Measurements from ENCODE around the gene PPFIBP1. TPM values are rescaled to one million over a fixed set of nuclear protein-coding genes. Genes with fewer than 3 reads are reported as not detected.

PPFIBP1 gene
- total and polyA plus RNA-seq, 2 of the 8 experiments (the other 6 are each of a cell fraction or from before 2014, with no cell fraction given) = 7.7 to 31.3 TPM

DNA sequence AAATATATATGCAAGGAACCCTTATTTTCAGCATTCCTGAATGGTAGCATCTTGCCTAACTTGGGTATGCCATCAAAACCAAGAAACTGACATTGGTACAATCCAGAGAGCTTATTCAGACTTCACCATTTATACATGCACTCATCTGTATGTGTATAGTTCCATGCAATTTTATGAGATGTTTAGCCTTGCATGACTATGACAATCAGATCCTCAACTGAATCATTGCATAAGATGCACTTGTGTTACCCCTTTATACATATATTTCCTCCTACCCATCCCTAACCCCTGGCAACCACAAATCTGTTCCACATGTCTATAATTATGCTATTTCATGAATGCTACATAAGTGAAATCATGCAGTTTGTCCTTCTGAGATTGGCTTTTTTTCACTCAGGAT, 37.0 kb upstream of the PPFIBP1 start (continued):
- TF ChIP-seq SRF (IDR thresholded peaks at IDR 0.05; ENCODE audit: low read depth, low read length) (no peak), CBX5 (IDR thresholded peaks at IDR 0.05; ENCODE audit: low read depth, low read length) (no peak), SAP30 (IDR thresholded peaks at IDR 0.05; ENCODE audit: insufficient read depth, insufficient replicate concordance, low read length) (no peak), SIRT6 (IDR thresholded peaks at IDR 0.05; ENCODE audit: low read length) (no peak), CEBPB (IDR thresholded peaks at IDR 0.05; ENCODE audit: low read depth, low read length) (no peak), HDAC2 (IDR thresholded peaks at IDR 0.05; ENCODE audit: borderline replicate concordance in 1 of 2, low read depth in 2 of 2, low read length in 2 of 2) (no peak), CTCF (IDR thresholded peaks at IDR 0.05; ENCODE audit: control extremely low read depth in 1 of 3, insufficient read depth in 1 of 3, low read depth in 1 of 3, low read length in 3 of 3) (no peak), RNF2 (IDR thresholded peaks at IDR 0.05; ENCODE audit: borderline replicate concordance, low read depth, low read length, missing control alignments, poor library complexity, severe bottlenecking) (no peak), SP2 (IDR thresholded peaks at IDR 0.05; ENCODE audit: low read length) (no peak)

Measured in H1 (cell line).